A549 (cell line): ENCODE measurements around the gene NDUFB8.

ENCODE experiments used
- EHMT2 ChIP-seq: fragments of 200-600 bp; sonication (generic); IDR thresholded peaks from 2 replicates; pipeline ENCODE4 v1.6.1; 2016; ENCODE audit warnings: antibody characterized with exemption, low read depth, mild to moderate bottlenecking, moderate library complexity
- POLR2A ChIP-seq: IDR thresholded peaks from 2 replicates; pipeline ENCODE4 v1.6.1; 2012; ENCODE audit warnings: mild to moderate bottlenecking, low read length
- RAD21 ChIP-seq, 2 experiments: fragments of >200 bp in 1 of 2; sonication (Bioruptor Twin) in 1 of 2; formaldehyde crosslinking in 1 of 2; IDR thresholded peaks in 1 of 2; conservative IDR thresholded peaks in 1 of 2; 2 replicates in 1 of 2; 3 replicates in 1 of 2; pipeline ENCODE4 v1.6.1; 2012 to 2018; ENCODE audit warnings: inconsistent platforms in 1 of 2
- ZC3H11A ChIP-seq: fragments of 450-650 bp; IDR thresholded peaks from 2 replicates; pipeline ENCODE4 v1.6.1; 2014; ENCODE audit warnings: antibody characterized with exemption, mild to moderate bottlenecking
- TF ChIP-seq, protein P1 (sequence below): fragments of >200 bp; sonication (Bioruptor Twin); formaldehyde crosslinking; IDR thresholded peaks from 3 replicates; pipeline ENCODE4 v1.5.1; 2016
- TF ChIP-seq, protein P2 (sequence below): IDR thresholded peaks from 2 replicates; pipeline ENCODE4 v1.6.1; 2012
- TF ChIP-seq, protein P3 (sequence below): IDR thresholded peaks from 2 replicates; pipeline ENCODE4 v1.6.1; 2012

DNA sequence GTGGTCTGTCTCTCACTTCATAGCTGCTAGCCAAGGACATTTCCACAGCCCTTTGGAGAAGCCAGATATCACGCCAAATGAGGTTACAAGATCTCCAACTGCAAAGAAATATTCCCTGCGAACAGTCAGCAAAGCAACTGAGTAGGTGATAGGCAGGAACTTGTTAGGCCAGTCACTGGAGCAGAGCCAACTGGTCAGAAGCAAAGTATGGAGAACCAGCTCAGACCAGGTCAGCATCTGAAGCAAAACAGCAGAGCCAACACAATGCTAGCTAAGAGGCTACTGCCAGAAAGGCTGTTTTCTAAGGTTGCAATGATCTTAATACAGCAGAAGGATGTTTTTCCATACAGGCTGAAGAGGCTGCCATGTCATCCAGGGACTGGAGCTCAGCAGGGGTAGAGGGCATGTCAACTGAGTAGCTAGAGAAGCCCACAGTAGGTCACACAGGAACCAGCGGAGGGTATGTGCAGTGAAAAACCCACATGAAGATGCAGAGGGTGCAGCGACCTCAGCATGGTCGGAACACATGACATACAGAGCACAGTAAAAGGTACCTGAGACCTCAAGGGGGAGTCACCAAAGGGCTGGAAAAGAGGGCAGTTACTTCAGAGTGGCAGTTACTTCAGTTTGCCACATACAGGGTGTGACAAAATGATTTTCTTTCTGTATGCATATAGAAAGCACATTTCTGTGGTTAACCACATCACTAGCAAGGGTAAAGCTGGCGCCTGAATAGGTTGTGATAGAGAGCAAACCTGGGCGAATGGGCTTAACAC, 18.9 kb downstream of the NDUFB8 start:
- TF ChIP-seq, protein P1, sequence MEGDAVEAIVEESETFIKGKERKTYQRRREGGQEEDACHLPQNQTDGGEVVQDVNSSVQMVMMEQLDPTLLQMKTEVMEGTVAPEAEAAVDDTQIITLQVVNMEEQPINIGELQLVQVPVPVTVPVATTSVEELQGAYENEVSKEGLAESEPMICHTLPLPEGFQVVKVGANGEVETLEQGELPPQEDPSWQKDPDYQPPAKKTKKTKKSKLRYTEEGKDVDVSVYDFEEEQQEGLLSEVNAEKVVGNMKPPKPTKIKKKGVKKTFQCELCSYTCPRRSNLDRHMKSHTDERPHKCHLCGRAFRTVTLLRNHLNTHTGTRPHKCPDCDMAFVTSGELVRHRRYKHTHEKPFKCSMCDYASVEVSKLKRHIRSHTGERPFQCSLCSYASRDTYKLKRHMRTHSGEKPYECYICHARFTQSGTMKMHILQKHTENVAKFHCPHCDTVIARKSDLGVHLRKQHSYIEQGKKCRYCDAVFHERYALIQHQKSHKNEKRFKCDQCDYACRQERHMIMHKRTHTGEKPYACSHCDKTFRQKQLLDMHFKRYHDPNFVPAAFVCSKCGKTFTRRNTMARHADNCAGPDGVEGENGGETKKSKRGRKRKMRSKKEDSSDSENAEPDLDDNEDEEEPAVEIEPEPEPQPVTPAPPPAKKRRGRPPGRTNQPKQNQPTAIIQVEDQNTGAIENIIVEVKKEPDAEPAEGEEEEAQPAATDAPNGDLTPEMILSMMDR: no peak
- TF ChIP-seq POLR2A (no peak), EHMT2 (no peak), RAD21 (conservative IDR thresholded peaks at IDR 0.05 in 1 of 2, IDR thresholded peaks at IDR 0.05 in 1 of 2) (no peak), ZC3H11A (no peak)
- TF ChIP-seq, protein P2, sequence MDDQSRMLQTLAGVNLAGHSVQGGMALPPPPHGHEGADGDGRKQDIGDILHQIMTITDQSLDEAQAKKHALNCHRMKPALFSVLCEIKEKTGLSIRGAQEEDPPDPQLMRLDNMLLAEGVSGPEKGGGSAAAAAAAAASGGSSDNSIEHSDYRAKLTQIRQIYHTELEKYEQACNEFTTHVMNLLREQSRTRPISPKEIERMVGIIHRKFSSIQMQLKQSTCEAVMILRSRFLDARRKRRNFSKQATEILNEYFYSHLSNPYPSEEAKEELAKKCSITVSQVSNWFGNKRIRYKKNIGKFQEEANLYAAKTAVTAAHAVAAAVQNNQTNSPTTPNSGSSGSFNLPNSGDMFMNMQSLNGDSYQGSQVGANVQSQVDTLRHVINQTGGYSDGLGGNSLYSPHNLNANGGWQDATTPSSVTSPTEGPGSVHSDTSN: no peak
- TF ChIP-seq, protein P3, sequence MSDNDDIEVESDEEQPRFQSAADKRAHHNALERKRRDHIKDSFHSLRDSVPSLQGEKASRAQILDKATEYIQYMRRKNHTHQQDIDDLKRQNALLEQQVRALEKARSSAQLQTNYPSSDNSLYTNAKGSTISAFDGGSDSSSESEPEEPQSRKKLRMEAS: no peak
